Activated T-cell treated with anti-CD3 and anti-CD28 coated beads for 4 hours (primary cell): ENCODE data around the gene TMEM270.

ENCODE experiments used
- DNase-seq: peaks from one replicate; pipeline ENCODE4 v3.0.0-alpha.2; 2020

TMEM270 gene

GRCh38 chr7:73890555-73891147 is 29.7 kb downstream of the TMEM270 start:
- DNase-seq, result no peak

- no peak for DNase-seq
These were observed 30.4 kb downstream of the TMEM270 start for GRCh38 chr7:73891178-73891885.

- DNase-seq, result no peak
These were observed 31.3 kb downstream of the TMEM270 start for GRCh38 chr7:73892003-73892999.

GRCh38 chr7:73893342-73894101 is 32.6 kb downstream of the TMEM270 start:
- no peak for DNase-seq

DNA sequence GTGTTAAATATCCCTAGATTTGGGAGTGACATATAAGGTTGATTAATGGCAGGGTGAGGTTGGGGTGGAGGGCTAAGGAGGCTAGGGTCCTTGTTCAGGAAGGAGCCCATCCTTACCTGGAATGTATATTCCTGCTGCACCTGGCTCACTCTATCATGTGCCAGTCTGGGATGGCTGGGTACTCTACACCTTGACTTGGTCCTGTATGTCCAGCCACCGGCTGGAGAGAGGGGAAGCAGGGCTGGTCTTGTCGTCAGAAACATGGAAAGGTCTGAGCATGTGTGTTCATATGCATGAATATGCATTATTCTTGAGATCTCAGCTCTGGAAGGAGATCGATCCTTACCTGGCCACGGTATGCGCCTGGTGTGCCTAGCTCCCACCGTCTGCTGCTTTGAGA is 33.2 kb downstream of the TMEM270 start:
- DNase-seq, result no peak

- DNase-seq, result no peak
These were observed 34.0 kb downstream of the TMEM270 start for GRCh38 chr7:73894733-73895551.

DNA sequence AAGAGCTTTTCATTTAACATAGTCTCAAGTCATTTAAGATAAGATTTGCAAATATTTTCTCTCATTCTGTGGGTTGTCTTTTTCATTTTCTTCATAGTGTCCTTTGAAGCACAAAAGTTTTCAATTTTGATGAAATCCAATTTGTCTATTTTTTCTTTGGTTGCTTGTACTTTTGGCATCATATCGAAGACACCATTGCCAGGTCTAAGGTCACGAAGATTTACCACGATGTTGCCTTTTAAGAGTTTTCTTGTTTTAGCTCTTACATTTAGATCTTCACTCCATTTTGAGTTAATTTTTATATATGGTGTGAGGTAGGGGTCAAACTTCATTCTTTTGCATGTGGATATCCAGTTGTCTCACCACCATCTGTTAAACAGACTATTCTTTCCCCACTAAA is 34.7 kb downstream of the TMEM270 start:
- DNase-seq, result no peak

DNA sequence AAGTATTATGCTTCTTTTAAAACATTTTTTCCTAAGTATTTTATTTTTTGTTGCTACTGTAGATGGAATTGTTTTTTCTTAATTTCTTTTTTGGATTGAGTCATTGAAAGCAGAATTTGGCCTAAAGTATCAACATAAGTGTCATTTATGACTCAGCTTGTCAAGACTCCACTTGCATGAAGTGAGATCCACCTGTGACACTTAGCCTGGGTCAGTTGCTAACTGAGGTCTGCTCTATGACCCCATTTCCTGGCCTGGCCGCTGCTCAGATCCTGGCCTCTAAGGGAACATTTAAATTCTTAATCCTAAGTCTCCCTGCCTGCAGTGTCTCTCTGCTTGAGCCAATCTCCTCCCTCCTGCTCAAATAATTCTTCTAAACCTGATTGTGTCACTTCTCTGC is 35.5 kb downstream of the TMEM270 start:
- DNase-seq, result no peak

- DNase-seq, result no peak
These were observed 38.8 kb downstream of the TMEM270 start for GRCh38 chr7:73899731-73900142.

GRCh38 chr7:73900286-73900685 is 39.3 kb downstream of the TMEM270 start:
- DNase-seq, result no peak

DNA sequence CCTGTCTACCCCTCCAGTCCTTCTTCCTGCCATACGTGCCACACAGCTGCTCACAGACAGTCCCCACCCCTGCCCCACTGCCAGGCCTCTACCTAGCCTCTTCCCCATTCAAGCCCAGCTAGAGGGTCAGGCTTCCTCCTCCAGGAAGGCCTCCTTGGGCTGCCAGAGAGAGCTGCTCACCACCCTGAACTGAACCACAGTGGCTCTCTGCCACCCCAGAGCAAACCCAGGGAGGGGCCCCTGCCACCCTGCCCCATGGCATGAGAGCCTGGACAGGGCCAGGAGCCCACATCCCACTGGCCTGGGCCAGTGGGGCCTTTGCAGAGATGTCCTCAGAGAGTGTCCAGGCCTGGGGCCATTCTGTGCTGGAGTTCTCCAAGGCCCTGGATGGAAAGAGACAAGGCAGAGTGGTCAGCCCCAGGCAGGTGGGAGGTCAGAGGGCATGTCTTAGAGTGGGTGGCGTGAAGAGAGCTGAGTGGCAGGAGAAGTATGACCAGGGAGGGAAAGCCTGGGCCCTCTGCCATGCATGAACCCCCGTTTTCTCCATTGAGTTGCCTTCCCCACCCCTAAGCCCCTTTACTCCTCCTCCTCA is 40.4 kb downstream of the TMEM270 start:
- DNase-seq, result no peak

DNA sequence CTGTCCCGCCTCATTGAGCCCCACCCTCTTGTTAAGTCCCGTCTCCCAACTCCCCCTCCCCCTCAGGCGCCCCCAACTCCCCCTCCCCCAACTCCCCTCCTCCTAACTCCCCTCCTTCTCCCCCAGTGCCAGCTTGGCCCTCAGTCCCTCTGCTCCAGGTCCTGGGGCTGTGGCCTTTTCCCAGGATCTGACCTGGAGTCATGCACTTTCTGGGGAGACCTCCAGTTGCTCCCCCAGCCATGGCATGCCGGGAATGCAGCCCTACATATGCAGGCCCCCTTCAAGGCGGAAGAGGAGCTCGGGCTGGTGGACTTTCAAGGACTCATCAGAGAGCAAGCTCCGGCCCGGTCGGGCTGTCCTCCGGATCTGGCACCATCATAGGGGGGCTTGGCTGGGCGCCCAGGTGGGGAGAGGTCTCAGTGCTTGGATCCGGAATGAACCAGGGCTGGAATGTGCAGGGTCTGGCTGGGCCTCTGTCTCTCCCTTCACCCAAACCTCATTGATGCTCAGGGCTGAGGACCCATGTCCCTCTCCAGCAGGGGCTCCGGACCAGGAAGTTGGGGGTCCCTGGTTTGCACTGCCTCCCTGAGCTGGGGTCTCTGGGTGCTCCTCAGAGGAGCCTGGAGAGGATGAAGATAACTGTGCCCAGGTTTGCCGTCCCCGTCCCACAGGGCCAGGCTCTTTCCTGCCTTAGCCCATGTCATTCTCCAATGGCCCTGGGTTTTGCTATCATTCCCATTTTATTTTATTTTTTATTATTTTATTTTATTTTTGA is 41.1 kb downstream of the TMEM270 start:
- DNase-seq, result no peak

DNA sequence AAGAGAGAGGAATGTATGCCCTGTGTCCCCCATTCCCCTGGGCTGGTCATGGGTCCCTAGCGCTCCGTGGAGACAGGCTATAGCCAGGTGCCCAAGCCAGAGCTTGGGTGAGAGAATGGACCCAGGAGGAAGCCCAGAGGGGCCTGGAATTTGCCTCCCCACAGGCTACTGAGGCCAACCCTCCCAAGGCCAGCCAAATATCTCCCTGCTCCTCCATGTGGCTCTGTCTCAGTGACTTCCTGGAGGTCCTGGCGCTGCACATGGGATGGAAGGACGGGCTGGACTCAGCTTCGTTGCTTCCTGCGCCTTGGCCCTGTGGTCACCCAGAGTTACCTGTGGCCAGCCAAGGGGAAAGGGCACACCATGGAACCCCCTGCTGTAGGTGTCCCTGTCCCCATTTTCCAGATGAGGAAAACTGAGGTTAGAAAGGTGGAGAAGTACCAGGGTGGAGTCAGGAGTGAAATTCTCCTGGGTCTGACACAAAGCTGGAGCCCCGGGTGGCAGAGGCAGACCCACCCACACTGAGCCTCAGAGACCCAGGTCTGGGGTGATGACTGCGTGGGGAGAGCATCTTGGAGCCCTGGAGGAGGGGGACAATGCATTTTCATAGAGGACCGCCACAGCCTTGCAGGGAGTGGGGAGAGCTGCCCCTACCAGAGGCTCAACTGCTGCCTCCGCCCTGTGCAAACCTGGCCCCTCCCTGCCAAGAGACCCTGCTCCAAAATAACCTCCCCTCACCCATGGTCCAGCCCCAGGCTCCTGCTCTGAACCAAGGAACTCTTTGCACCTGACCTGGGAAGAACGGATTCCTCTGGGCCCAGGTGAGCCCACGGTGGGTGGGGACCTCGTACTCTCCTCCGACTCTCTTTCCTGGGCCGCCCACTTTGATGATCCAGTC is 42.6 kb downstream of the TMEM270 start:
- no peak for DNase-seq

- no peak for DNase-seq
These were observed 43.5 kb downstream of the TMEM270 start for GRCh38 chr7:73904219-73905137.

DNA sequence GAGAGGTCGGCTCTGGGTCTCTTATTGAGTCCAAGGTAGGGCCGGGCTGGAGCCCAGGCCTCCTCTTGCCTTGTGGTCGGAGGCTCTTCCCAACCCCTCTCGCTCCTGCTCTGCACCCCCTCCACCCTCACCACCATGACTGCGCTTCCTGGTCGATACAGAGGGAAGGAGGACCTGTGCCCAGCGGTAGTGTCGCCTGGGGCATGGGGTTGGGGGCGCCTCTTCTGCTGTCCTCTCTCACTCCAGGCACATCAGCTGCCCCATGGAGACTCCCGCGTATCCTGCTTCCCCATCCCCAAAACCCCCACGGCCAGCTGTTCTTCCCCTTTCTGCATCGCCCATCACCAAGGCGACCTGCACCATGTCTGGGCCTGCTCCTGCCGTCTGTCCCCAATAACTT is 44.4 kb downstream of the TMEM270 start:
- no peak for DNase-seq

DNA sequence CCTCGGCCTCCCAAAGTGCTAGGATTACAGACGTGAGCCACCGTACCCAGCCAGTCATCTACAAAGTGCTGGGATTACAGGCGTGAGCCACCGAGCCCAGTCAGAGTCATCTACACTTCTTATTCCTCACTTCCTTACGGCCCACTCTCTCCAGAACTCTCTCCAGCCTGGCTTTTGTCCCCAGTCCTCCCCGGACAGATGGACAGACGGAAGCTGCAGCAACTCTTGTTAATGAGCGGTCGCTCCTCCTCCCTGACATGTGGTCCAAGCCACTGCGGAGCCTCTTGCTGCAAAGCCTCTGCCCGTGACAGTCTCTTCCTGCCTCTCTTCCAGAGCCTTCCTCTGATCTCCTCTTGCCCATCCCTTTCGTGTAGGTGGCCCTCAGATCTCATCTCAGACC is 45.9 kb downstream of the TMEM270 start:
- DNase-seq, result no peak

DNA sequence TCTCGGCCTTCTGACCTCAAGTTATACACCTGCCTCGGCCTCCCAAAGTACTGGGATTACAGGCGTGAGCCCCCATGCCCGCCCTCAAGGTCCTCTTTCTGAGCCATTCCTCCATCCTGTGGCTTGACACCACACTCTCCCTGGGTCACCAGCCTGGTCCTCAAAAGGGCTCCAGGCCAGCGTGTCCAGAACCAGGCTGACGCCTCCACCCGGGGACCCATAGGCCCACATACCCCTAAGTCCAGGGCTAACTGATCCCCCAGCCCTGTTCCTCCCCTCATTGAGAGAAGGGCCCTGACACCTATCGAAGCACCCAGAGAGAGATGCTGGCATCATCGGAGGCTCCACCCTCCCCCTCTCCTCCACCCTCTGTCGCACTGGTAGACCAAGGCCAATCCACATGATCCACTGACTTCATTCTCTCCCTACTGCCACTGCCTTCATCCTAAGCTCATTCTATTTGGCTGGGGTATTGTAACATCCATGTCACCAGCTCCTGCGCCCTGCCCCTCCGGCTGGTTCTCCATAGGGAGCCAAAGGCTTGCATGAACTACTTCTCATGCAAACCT is 46.7 kb downstream of the TMEM270 start:
- no peak for DNase-seq

DNA sequence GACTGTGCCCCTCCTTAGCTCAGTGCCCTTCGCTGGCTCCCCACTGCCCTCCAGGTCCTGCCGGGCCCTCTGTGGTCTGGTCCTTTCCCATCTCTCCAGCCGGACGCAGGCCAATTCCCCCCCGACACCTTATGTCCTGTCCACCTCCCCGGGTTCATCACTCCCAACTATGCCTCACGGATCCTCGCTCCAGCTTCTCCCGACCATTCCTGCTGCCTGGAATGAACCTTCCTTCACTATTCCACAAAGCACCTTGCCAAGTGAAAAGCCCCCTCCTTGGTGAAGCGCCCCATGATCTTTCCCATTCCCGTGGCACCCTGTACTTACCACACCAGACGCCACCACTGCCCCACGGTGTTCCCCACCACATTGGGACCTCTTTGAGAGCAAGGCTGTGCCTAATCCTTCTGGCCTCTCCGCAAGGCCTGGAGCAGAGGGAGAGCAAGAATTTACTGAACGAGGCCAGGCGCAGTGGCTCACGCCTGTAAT is 47.2 kb downstream of the TMEM270 start:
- DNase-seq, result no peak
